HepG2 (cell line): ENCODE measurements around the gene PLPPR4. TPM values are rescaled to one million over a fixed set of nuclear protein-coding genes. Genes with fewer than 3 reads are reported as not detected.

Experiments used
- ATAC-seq: fragments of 200-7000 bp; cut with Tn5 transposase; 3 replicates; pipeline ENCODE4 v1.9.1; 2020; ENCODE audit warnings: mild to moderate bottlenecking, moderate library complexity
- BruUV-seq: library from RNA; stranded (reverse); fragments of 400-500 nt; replicated peaks from 2 replicates; lab custom pipeline; 2021; lab: Mats Ljungman, UMichigan
- CTCF ChIA-PET: fragments of 300-600 bp; formaldehyde crosslinking; extraction: SDS; loops from one replicate; lab custom pipeline; 2021; ENCODE audit warnings: low total read pairs, inconsistent platforms, low intra/inter-chr PET ratio; lab: Yijun Ruan, JAX
- POLR2A ChIA-PET: fragments of 350-600 bp; sonication (Branson Sonifier 250); formaldehyde crosslinking; loops from one replicate; lab custom pipeline; 2020; ENCODE audit warnings: antibody characterized with exemption, inconsistent platforms; lab: Yijun Ruan, JAX
- DNase-seq: peaks from one replicate; pipeline ENCODE4 v3.0.0-alpha.2; 2015; ENCODE audit warnings: low spot score
- FAIRE-seq: peaks from 3 replicates; lab custom pipeline; 2011; peaks lifted over from hg19 to GRCh38; lab: Jason Lieb, UNC
- H2AFZ ChIP-seq: one replicate; pipeline ENCODE4 v1.6.1; 2011; ENCODE audit warnings: low read length, inconsistent platforms
- H3K27ac ChIP-seq: fragments of 300-600 bp; 3 replicates; pipeline ENCODE4 v1.8.0; 2011; ENCODE audit warnings: mixed run types, mild to moderate bottlenecking, mixed read lengths, low read length, inconsistent platforms; ENCODE audit not compliant: insufficient read depth; ENCODE audit errors: extremely low read length
- H3K27me3 ChIP-seq, 2 experiments: fragments of 200-600 bp in 1 of 2; 2 replicates in 1 of 2; 3 replicates in 1 of 2; pipeline versions ENCODE4 v1.6.0 to v1.8.0; 2011; ENCODE audit warnings: low read length in 2 of 2, mild to moderate bottlenecking in 2 of 2, moderate library complexity in 2 of 2, inconsistent platforms in 1 of 2; ENCODE audit not compliant: insufficient read depth in 2 of 2, control insufficient read depth in 1 of 2
- H3K36me3 ChIP-seq, 2 experiments: fragments of 200-600 bp in 1 of 2; replicated peaks in 1 of 2; 2 replicates in 1 of 2; 3 replicates in 1 of 2; pipeline versions ENCODE4 v1.5.1 to v1.8.0; 2011; ENCODE audit warnings: low read length in 2 of 2, inconsistent platforms in 1 of 2; ENCODE audit not compliant: insufficient read depth in 2 of 2, control insufficient read depth in 1 of 2
- H3K4me1 ChIP-seq: 2 replicates; pipeline ENCODE4 v1.5.1; 2012; ENCODE audit warnings: low read length, inconsistent platforms; ENCODE audit not compliant: insufficient read depth
- H3K4me2 ChIP-seq: 2 replicates; pipeline ENCODE4 v1.6.0; 2011; ENCODE audit warnings: low read depth, low read length, inconsistent platforms
- H3K4me3 ChIP-seq, 3 experiments: fragments of 200-600 bp in 1 of 3; sonication (generic), shearing (Covaris generic) in 1 of 3; replicated peaks in 1 of 3; 2 replicates each; pipeline ENCODE4 v1.5.1; 2011 to 2016; ENCODE audit warnings: low read length in 3 of 3, inconsistent platforms in 2 of 3, low read depth in 2 of 3, mild to moderate bottlenecking in 2 of 3, control low read depth in 1 of 3, mixed read lengths in 1 of 3; ENCODE audit not compliant: insufficient read depth in 1 of 3
- H3K79me2 ChIP-seq: one replicate; pipeline ENCODE4 v1.6.1; 2011; ENCODE audit warnings: low read length, inconsistent platforms; ENCODE audit not compliant: insufficient read depth
- H3K9ac ChIP-seq: 2 replicates; pipeline ENCODE4 v1.6.0; 2011; ENCODE audit warnings: mild to moderate bottlenecking, low read depth, low read length, inconsistent platforms; ENCODE audit not compliant: insufficient read depth
- H3K9me3 ChIP-seq: 2 replicates; pipeline ENCODE4 v1.5.1; 2012; ENCODE audit warnings: mild to moderate bottlenecking, low read length
- H4K20me1 ChIP-seq: 2 replicates; pipeline ENCODE4 v1.6.0; 2011; ENCODE audit warnings: inconsistent platforms, mild to moderate bottlenecking, low read length, moderate library complexity; ENCODE audit not compliant: insufficient read depth
- JDP2 ChIP-seq: sonication (generic); formaldehyde crosslinking; IDR thresholded peaks from 2 replicates; pipeline ENCODE4 v1.8.1; 2022; ENCODE audit warnings: missing genetic modification reagents, borderline replicate concordance
- MAFK ChIP-seq, 2 experiments: IDR thresholded peaks in 1 of 2; conservative IDR thresholded peaks in 1 of 2; 2 replicates each; pipeline ENCODE4 v1.6.1; 2011; ENCODE audit warnings: improper control_type of control experiment in 2 of 2, low read length in 2 of 2
- MBNL3 ChIP-seq: fragments of 250-450 bp; sonication (Bioruptor Pico); conservative IDR thresholded peaks from 2 replicates; pipeline ENCODE4 v1.8.0; 2022; ENCODE audit warnings: mild to moderate bottlenecking, inconsistent platforms
- MTA1 ChIP-seq: sonication (generic); formaldehyde crosslinking; IDR thresholded peaks from 2 replicates; pipeline ENCODE4 v1.4.0; 2020; ENCODE audit warnings: missing genetic modification reagents, mild to moderate bottlenecking, borderline replicate concordance
- MZF1 ChIP-seq: sonication (generic); formaldehyde crosslinking; IDR thresholded peaks from 2 replicates; pipeline ENCODE4 v1.8.1; 2023; ENCODE audit warnings: mild to moderate bottlenecking, missing genetic modification reagents, borderline replicate concordance
- NBN ChIP-seq: fragments of 450-650 bp; conservative IDR thresholded peaks from 2 replicates; pipeline ENCODE4 v1.6.1; 2017
- RXRA ChIP-seq: sonication (generic); formaldehyde crosslinking; IDR thresholded peaks from 2 replicates; pipeline ENCODE4 v1.5.1; 2020; ENCODE audit warnings: missing genetic modification reagents
- SP140L ChIP-seq: sonication (generic); formaldehyde crosslinking; IDR thresholded peaks from 2 replicates; pipeline ENCODE4 v1.4.0; 2020; ENCODE audit warnings: missing genetic modification reagents, borderline replicate concordance
- TEF ChIP-seq: sonication (generic); formaldehyde crosslinking; IDR thresholded peaks from 2 replicates; pipeline ENCODE4 v1.5.0; 2020; ENCODE audit warnings: missing genetic modification reagents
- ZNF10 ChIP-seq: sonication (generic); formaldehyde crosslinking; IDR thresholded peaks from 2 replicates; pipeline ENCODE4 v1.4.0; 2020; ENCODE audit warnings: mild to moderate bottlenecking, low read depth, missing genetic modification reagents, borderline replicate concordance
- ZNF329 ChIP-seq: sonication (generic); formaldehyde crosslinking; IDR thresholded peaks from 2 replicates; pipeline ENCODE4 v1.9.0; 2021; ENCODE audit warnings: low read depth, mild to moderate bottlenecking, missing genetic modification reagents
- ZNF337 ChIP-seq: sonication (generic); formaldehyde crosslinking; IDR thresholded peaks from 2 replicates; pipeline ENCODE4 v1.5.1; 2020; ENCODE audit warnings: missing genetic modification reagents, low read depth, mild to moderate bottlenecking, borderline replicate concordance
- ZNF780A ChIP-seq: sonication (generic); formaldehyde crosslinking; IDR thresholded peaks from 2 replicates; pipeline ENCODE4 v1.8.0; 2022; ENCODE audit warnings: mild to moderate bottlenecking, missing genetic modification reagents, moderate library complexity
- WGBS: methylation state at CpG from one replicate; pipeline ENCODE4 v1.1.6; 2017; ENCODE audit warnings: low lambda C conversion rate; 5-methylcytosine and 5-hydroxymethylcytosine counted together
- in situ Hi-C: cut with HindIII; loops from 2 replicates; pipeline ENCODE4 v1.10.0; 2017; ENCODE audit warnings: low pct_unique_long_range_greater_than_20kb; ENCODE audit not compliant: extremely low pct_ligation_motif_present
- intact Hi-C: fragments of 100-400 bp; cut with micrococcal nuclease; formaldehyde crosslinking; loops from one replicate; pipeline ENCODE4 v1.10.0; 2022; ENCODE audit not compliant: unreplicated experiment
- polyA plus RNA-seq, 8 experiments: library from polyadenylated mRNA; depleted of rRNA in 3 of 8; stranded (reverse) in 7 of 8; unstranded in 1 of 8; fragments of >200 nt; fragmentation: Illumina TruSeq in 4 of 8; extraction: Trizol in 4 of 8; gene quantifications; 2 replicates each; pipeline versions ENCODE4 v1.2.1 to v1.2.3, GENCODE V29; 2011 to 2016; ENCODE audit warnings: low read depth in 4 of 8, missing spikeins in 1 of 8, mixed read lengths in 1 of 8; ENCODE audit not compliant: insufficient read depth in 1 of 8
- total RNA-seq, 5 experiments: library from RNA; depleted of rRNA; stranded (reverse); fragments of >200 nt; fragmentation: Illumina TruSeq; extraction: Trizol; gene quantifications; 2 replicates each; pipeline ENCODE4 v1.2.3, GENCODE V29; 2016; ENCODE audit warnings: low read depth in 1 of 5

Gene PLPPR4
- total and polyA plus RNA-seq, 2 of the 13 experiments (the other 11 are each of a cell fraction or from before 2014, with no cell fraction given): not detected

- H3K36me3 ChIP-seq: no peaks in the 10 kb centered on the region
- H3K4me1 ChIP-seq: no peaks in the 10 kb centered on the region
- BruUV-seq: no TSS peak
- TF ChIP-seq ZNF329 (CRISPR knock-in tag) (no peak), RXRA (no peak), TEF (CRISPR knock-in tag) (no peak), NBN (no peak), ZNF780A (CRISPR knock-in tag) (no peak), MZF1 (CRISPR knock-in tag) (no peak), ZNF10 (CRISPR knock-in tag) (no peak), JDP2 (CRISPR knock-in tag) (no peak), SP140L (no peak), ZNF337 (CRISPR knock-in tag) (no peak), MTA1 (CRISPR knock-in tag) (no peak), MBNL3 (CRISPR knock-in tag) (no peak), MAFK (conservative IDR thresholded peaks at IDR 0.05 in 1 of 2, IDR thresholded peaks at IDR 0.05 in 1 of 2; ENCODE audit: low read length in 2 of 2) (no peak)
- TF ChIP-seq, all 625 proteins: peak for 0
- H3K79me2 ChIP-seq: no peaks in the 10 kb centered on the region
- POLR2A ChIA-PET: no interaction called here
- intact Hi-C loops: no loop called here
- no peak overlapping the region for H2AFZ ChIP-seq
- no peaks in the 10 kb centered on the region; a peak in 1 of 5 replicates for H3K27me3 ChIP-seq
- H3K9ac ChIP-seq: no peak overlapping the region
- no peaks in the 10 kb centered on the region for H4K20me1 ChIP-seq
- CTCF ChIA-PET: no interaction called here
- H3K4me3 ChIP-seq: no peak overlapping the region
- no peak overlapping the region for H3K27ac ChIP-seq
- no peaks in the 10 kb centered on the region for H3K9me3 ChIP-seq
- no peak overlapping the region for H3K4me2 ChIP-seq
- WGBS: 45% methylated on average over 1 of the region's 2 CpGs
- FAIRE-seq (no peak), DNase-seq (no peak), ATAC-seq (no peak)
- in situ Hi-C loops: no loop called here
Observed at GRCh38 chr1:99228153-99228552, 36.1 kb upstream of the PLPPR4 start.
